Activated naive CD4-positive, alpha-beta T cell treated with anti-CD3 and anti-CD28 coated beads, Interleukin-2, amount 10 ng/mL, durations not matched to agents 7 days and 5 days (primary cell): ENCODE results near the gene TM7SF2.
A peak's percentile ranks its signal among the peaks of the same experiment; 100 is the strongest.

ENCODE experiments used
- CTCF ChIA-PET: fragments of 350-600 bp; sonication (Branson Sonifier 250); formaldehyde crosslinking; loops from one replicate; lab custom pipeline; 2021; ENCODE audit warnings: antibody characterized with exemption; lab: Charles Lee
- DNase-seq: peaks from one replicate; pipeline ENCODE4 v3.0.0-alpha.2; 2020
- H3K27ac Mint-ChIP-seq: one replicate; pipeline ENCODE4 v1.8.0; 2021; ENCODE audit warnings: mild to moderate bottlenecking, moderate library complexity, mixed read lengths
- H3K27me3 Mint-ChIP-seq: one replicate; pipeline ENCODE4 v1.8.0; 2021; ENCODE audit warnings: mild to moderate bottlenecking, mixed read lengths
- H3K36me3 Mint-ChIP-seq: one replicate; pipeline ENCODE4 v1.8.0; 2021; ENCODE audit warnings: mixed read lengths
- H3K4me1 Mint-ChIP-seq: one replicate; pipeline ENCODE4 v1.8.0; 2021; ENCODE audit warnings: mixed read lengths
- H3K4me3 Mint-ChIP-seq: one replicate; pipeline ENCODE4 v1.8.0; 2021; ENCODE audit warnings: mild to moderate bottlenecking, moderate library complexity, mixed read lengths
- H3K9me3 Mint-ChIP-seq: one replicate; pipeline ENCODE4 v1.8.0; 2021; ENCODE audit warnings: mixed read lengths

TM7SF2 gene

DNA sequence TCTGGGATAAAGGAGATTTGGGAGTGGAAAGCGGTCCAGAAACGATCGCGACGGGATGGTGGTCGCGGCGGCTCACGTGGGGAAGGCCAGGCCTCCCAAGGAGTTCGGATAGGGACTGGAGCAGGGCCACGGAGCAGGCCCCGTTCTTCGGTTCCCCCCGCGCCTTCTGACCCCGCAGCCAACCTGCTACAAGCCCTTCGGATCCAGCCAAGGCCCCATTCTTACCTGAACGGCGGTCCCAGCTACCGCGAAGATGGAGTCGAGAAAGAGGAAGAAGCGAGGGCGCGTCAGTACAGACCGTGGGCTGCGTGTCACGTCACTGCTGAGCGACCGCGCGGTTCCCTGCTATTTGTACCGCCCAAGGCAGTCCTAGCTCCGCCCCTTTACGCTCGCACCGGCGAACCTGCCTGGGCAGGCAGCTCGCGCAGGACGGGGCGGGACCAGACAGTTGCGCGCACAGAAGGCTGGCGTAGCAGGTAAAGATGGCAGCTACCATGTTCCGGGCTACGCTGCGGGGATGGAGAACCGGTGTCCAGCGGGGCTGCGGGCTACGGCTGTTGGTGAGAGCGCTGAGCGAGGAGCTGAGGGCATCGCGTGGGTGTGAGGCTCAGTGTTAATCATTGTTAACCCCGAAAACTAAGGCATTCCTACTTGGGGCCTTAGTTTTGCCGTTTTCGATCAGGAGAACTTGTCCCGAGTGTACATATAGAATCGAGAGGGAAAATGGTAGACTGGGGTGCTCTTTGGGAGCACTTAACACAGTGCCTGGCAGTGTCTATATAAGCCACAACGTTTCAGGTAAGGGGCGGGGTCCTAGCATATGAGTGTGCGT, 10.4 kb downstream of the TM7SF2 start, which contains the start of the genes FAU and MRPL49:
Gene FAU, minus strand, starts transcription at position 270 of the 832 bp plus-strand sequence. CDS start 321 bp downstream, outside the sequence.
Gene MRPL49, plus strand, starts transcription at position 457 of the 832 bp plus-strand sequence. Its CDS starts 26 bp downstream, at position 483.
- no peaks in the 10 kb centered on the region for H3K27me3 Mint-ChIP-seq
- peaks cover 60% of the 10 kb centered on the region for H3K36me3 Mint-ChIP-seq
- no peaks in the 10 kb centered on the region for H3K9me3 Mint-ChIP-seq
- CTCF ChIA-PET = interaction anchor here (0.7 to 4.3 kb wide), 5 partner anchors 10 to 109 kb away, joined by 3 to 33 read pairs (median 6); partner anchors contain the start of genes CAPN1, SYVN1 and TM7SF2
- H3K27ac Mint-ChIP-seq = peak within 1 kb of the TSS; percentile 100
- H3K4me1 Mint-ChIP-seq = peaks cover 51% of the 10 kb centered on the region
- DNase-seq = peak; percentile 100
- peak within 1 kb of the TSS; percentile 97 for H3K4me3 Mint-ChIP-seq

DNA sequence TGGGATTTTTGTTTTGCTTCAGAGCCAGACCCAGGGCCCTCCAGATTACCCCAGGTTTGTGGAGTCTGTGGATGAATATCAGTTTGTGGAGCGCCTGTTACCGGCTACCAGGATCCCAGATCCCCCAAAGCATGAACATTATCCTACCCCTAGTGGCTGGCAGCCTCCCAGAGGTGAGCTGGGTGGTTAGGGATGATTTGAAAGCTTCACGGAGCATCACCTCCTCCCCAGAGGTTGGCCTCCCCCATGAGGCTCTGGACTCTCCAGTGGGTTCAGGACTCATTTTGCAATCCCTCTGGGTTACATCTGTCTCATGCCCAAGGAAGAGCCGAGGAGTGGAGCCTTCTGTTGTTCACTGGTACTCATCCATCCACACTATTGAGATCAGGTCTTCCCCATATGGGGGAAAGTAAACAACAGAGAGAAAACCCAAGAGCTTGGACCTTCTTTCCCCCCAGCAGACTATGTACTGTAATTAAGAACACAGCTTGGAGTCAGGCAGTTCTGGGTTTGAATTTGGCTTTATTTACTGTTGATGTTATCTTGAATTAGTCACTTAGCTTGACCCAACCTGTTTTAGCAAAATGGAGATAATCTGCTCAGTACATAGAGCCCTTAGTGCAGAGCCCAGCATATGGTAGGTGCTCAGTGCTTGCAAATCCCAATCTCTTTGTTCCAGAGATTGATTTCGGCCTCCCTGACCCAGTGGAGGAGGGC, 13.0 kb downstream of the TM7SF2 start:
- H3K27me3 Mint-ChIP-seq = no peaks in the 10 kb centered on the region
- DNase-seq = no peak
- CTCF ChIA-PET = interaction anchor here (1.1 kb wide), 1 partner anchor 13 kb away, joined by 3 read pairs; no protein-coding TSS in a partner anchor
- peaks cover 54% of the 10 kb centered on the region for H3K36me3 Mint-ChIP-seq
- H3K4me1 Mint-ChIP-seq = peaks cover 39% of the 10 kb centered on the region
- H3K4me3 Mint-ChIP-seq = no peak overlapping the region
- H3K27ac Mint-ChIP-seq = peak overlapping the region; percentile 14
- no peaks in the 10 kb centered on the region for H3K9me3 Mint-ChIP-seq

DNA sequence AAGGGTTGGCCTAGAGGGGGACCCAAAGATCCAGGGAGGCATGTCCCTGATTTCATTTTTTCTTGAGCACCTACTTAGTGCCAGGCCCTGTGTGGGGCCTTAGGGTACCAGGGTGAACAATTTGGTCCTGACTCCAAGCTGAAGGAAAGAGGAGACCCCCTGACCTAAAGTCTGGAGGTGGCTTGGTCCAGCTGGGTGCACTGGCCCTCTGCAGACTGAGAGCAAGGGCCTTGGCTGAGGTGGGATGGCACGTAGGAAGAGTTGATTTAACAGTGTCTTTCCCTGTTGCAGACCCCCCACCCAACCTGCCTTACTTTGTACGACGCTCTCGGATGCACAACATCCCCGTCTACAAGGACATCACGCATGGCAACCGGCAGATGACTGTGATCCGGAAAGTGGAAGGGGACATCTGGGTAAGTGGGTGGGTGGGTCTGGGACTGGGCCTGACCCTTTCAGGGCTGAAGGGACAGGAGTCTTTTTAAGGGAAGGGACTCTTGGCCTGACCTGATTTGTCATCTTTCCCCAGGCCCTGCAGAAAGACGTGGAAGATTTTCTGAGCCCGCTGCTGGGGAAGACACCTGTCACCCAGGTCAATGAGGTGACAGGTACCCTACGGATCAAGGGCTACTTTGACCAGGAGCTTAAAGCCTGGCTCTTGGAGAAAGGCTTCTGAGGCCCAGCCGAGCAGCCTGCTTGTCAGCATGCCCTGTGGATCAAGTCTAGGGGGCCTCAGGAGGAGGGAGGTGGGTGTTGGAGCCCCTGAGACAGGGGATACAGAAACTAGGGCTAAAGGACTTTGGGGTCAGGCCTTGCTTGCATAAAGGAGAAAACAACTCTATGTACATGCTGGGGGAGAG, 13.8 kb downstream of the TM7SF2 start:
- H3K4me1 Mint-ChIP-seq = peaks cover 32% of the 10 kb centered on the region
- H3K9me3 Mint-ChIP-seq = no peaks in the 10 kb centered on the region
- H3K27ac Mint-ChIP-seq = no peak overlapping the region
- no peaks in the 10 kb centered on the region for H3K27me3 Mint-ChIP-seq
- H3K4me3 Mint-ChIP-seq = no peak overlapping the region
- peaks cover 52% of the 10 kb centered on the region for H3K36me3 Mint-ChIP-seq
- no peak for DNase-seq
- CTCF ChIA-PET = interaction anchor here (0.9 to 1.1 kb wide), 2 partner anchors 12 to 15 kb away, joined by 3 read pairs; no protein-coding TSS in a partner anchor

DNA sequence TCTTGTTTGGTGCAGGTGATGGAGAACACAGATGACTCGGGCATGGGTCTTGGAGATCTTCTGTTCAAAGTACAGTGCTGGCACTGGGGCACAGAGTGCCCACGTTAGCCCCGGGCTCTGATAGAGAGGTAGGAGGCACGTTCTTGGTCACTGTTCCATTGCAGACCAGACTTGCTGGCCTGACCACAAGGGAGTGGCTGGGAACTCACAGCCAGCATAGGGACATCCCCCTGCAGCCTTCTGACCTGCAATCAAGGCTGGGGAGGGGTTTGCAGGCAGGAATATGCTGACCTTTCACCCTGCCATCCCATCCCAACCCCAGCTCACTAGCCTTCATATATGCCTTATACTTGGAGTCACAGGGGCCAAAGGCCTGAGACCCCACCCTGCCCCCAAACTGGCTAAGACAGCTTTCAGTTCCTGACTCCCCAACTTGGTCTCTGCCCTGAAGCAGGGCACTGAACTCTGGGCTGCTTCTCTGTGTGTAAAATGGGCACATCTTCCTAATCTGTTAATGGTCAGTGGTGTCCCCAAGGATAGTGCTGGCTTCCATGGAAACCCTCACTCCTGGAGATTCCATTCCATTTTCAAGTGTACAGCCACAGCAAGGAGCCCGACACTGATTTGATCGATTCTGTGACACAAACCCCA, 15.1 kb downstream of the TM7SF2 start:
- Mint-ChIP-seq H3K9me3 (no peaks in the 10 kb centered on the region), H3K4me3 (no peak overlapping the region), H3K27me3 (no peaks in the 10 kb centered on the region), H3K36me3 (peaks cover 47% of the 10 kb centered on the region), H3K27ac (peak overlapping the region; percentile 71), H3K4me1 (peaks cover 26% of the 10 kb centered on the region)
- CTCF ChIA-PET = interaction anchor here (0.9 kb wide), 1 partner anchor 16 kb away, joined by 3 read pairs; no protein-coding TSS in a partner anchor
- DNase-seq = no peak

DNA sequence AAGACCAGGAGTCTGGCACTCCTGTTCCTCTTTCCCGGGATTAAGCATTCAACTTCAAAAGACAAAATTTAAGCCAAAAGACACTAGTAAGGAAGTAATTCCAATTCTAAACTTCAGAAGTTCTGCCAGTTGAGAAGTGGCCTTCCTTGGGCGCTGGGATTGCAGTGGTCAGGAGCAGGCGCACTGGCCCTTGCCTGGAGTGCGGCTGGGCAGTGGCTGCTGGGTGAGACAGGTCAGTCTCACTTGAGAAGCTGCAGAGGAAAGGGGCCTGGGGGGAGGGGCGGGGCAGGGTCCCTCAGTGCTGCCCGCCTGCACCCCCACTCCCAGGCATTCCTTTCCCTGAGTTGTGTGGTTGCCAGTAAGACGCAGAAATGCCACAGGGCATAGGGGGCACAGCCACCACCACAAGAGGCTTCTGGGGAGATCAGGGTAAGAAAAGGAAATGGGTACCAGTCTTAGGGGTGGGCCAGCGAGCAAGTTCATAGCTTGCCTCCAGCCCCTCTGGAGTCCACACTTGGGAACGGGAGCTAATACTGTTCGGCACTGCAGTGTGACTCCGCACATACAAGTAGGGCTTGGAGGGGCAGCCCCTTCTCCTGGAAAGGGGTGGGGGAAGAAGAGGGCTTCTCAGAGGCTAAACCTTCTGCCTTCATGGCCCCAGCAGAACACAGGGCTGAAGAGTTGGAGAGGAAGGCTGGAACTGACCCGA, 16.0 kb downstream of the TM7SF2 start:
- Mint-ChIP-seq H3K36me3 (peaks cover 44% of the 10 kb centered on the region), H3K4me1 (peaks cover 27% of the 10 kb centered on the region), H3K27me3 (no peaks in the 10 kb centered on the region), H3K4me3 (no peak overlapping the region), H3K9me3 (no peaks in the 10 kb centered on the region), H3K27ac (no peak overlapping the region)
- CTCF ChIA-PET = interaction anchor here (0.9 kb wide), 1 partner anchor 53 kb away, joined by 4 read pairs; no protein-coding TSS in a partner anchor
- DNase-seq = no peak

DNA sequence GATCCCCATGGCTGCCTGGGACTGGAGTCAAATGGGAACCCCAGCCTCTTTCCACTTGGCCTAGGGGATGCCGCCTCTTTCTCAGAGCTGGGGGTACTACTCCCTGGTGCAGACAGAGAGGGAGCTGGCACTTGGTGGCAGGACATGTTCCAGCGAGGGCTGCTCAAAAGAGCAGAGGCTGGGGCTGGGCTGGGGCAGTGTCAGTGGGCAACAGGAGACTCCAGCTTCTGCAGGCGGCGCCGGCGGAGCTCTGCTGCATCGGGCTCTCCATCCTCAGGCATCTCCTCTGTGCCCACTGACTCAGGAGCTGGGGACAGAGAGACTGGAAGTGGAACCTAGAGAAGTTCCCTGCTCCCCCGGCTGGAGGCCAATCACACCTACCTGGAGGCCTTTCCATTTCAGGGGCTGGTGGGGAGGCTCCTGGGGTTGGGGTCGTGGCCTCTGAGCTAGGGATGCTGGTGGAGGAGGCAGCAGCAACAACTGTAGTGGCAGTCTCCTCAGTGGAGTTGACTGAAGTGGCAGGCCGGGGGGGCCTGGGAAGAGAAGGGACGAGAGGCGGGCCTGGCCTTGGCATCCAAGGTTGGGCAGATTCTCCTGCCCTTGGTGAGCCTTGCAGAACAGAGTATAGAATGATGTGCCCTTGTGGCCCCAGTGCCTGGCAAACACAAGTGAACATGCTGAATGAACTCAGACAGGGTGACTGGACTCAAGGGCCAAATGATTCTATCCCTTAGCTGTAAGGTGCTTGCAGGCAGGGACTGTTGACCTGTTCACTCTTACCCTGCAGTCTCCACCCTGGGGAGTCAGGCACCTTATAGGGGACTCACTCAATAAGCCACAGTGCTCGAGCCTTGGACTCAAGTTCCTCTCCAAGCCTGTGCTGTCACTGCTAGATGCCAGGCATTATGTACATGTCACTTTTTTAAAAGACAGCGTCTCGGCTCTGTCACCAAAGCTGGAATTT, 16.8 kb downstream of the TM7SF2 start:
- H3K9me3 Mint-ChIP-seq = no peaks in the 10 kb centered on the region

DNA sequence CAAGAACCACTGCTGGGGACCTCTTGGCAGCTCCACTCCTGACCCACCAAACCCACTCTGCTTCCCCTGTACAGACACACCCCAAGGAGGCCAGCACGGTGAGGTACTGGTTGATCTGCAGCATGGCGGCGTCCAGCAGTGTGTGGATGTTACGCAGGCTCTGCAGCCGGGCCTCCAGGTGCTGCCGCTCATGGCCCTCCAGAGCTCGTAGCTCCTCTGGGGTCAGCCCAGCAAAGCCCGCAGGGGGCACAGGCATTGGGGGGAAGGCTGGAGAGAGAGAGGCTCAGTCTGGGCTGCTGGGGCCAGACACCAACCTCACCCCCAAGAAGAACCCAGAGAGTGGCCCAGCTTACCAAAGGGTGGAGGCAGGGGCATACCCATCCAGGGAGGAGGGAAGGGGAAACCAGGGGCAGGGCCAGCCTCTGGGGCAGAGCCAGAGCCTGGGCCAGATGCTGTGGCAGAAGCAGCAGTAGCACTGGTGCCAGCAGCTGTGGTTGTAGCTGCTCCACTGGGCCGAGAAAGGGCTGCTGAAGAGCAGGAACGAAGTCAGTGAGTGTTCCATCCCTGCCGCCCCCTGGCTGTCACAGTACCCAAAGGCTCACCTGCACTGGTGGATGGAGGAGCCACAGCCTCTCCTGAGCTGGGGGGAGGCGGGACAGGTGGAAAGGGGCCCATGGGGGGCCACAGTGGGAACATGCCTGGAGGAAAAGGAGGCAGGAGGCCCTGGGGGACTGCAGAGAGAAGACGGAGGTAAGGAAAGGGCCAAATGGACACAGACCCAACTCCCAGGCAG, 18.2 kb downstream of the TM7SF2 start:
- no peak overlapping the region for H3K27ac Mint-ChIP-seq
- H3K9me3 Mint-ChIP-seq = no peaks in the 10 kb centered on the region
- H3K27me3 Mint-ChIP-seq = no peaks in the 10 kb centered on the region
- H3K36me3 Mint-ChIP-seq = peaks cover 45% of the 10 kb centered on the region
- H3K4me3 Mint-ChIP-seq = no peak overlapping the region
- DNase-seq = no peak
- CTCF ChIA-PET = no interaction called here
- peaks cover 22% of the 10 kb centered on the region for H3K4me1 Mint-ChIP-seq

More for the DNA sequence above, 16.8 kb downstream of the TM7SF2 start:
- no peak overlapping the region for H3K4me3 Mint-ChIP-seq
- H3K36me3 Mint-ChIP-seq = peaks cover 50% of the 10 kb centered on the region
- peaks cover 29% of the 10 kb centered on the region for H3K4me1 Mint-ChIP-seq
- no peaks in the 10 kb centered on the region for H3K27me3 Mint-ChIP-seq
- H3K27ac Mint-ChIP-seq = peak overlapping the region; percentile 37
- CTCF ChIA-PET = interaction anchor here (0.9 kb wide), 1 partner anchor 53 kb away, joined by 4 read pairs; no protein-coding TSS in a partner anchor
- DNase-seq = no peak

DNA sequence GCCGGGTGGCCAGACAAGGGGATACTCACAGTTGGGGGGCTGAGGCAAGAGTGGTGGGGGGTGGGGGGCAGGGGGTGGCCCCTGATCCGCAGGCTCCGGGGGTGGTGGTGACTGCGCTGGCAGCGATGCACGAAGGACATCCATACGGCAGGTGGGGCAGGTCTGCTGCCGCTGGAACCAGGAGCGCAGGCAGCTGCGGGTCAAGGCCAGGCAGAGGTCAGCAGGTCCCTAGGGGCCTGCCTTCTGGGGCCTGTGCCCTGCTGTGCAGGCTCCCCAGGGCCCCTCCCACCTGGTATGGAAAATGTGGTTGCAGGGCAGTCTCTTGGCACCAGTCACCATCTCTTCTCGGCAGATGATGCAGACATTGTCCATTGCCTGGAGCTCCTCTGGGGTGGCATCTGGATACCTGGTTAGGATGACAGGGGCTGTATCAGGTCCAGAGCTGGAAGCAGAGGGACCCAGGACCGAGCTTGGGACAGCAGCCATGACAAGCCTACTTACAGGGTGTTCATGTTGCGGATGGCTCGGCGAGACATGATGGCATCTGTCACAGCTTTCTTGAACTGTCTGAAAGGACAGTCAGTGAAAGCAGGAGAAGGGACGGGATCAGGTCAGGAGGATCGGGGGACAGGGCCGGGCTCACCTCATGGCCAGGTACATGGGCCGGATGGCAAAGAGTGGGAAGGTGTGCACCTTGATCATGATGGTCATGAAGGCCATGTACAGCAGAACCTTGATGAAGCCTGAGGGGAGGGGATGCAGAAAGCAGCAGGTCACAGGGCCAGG, 19.2 kb downstream of the TM7SF2 start:
- peaks cover 37% of the 10 kb centered on the region for H3K36me3 Mint-ChIP-seq
- H3K27ac Mint-ChIP-seq = no peak overlapping the region
- H3K27me3 Mint-ChIP-seq = no peaks in the 10 kb centered on the region
- DNase-seq = no peak
- H3K4me1 Mint-ChIP-seq = peaks cover 28% of the 10 kb centered on the region
- H3K9me3 Mint-ChIP-seq = no peaks in the 10 kb centered on the region
- peak overlapping the region; percentile 15 for H3K4me3 Mint-ChIP-seq
- CTCF ChIA-PET = interaction anchor here (0.7 kb wide), 1 partner anchor 379 kb away, joined by 3 read pairs; no protein-coding TSS in a partner anchor

DNA sequence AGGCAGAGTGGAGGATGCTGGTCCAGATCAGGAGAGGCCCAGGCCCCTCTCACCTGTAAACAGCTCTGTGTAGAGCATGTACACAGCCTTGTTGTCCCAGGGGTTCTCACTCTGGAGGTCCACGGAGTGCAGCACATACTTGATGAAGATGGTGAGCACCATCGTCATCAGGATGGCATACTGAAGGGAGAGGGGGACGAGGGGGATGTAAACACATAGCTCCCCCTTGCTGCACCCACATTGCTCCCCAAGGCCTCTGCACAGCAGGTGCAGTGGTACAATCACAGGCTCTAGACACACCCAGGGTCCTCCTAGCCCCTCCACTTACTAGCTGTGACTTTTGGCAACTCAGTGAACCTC, 19.7 kb downstream of the TM7SF2 start:
- H3K27ac Mint-ChIP-seq = no peak overlapping the region
- CTCF ChIA-PET = interaction anchor here (0.7 kb wide), 1 partner anchor 378 kb away, joined by 3 read pairs; no protein-coding TSS in a partner anchor

DNA sequence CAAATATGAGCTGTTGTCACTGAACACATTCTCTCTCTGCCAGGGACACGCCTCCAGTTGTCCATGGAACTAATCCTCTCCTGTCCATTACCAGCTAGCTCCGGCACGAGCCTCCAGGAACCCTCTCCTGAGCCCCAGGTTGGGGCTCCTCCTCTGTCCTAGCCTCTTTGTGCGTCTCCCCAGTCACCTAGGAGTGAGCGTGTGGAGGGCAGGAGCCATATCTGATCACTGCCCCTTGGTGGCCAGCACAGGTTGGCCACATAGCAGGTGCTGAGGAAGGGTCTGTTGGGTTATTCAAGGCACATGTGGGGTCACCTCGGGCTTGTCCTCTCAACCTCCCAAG, 20.2 kb downstream of the TM7SF2 start:
- no peaks in the 10 kb centered on the region for H3K9me3 Mint-ChIP-seq
- H3K4me1 Mint-ChIP-seq = peaks cover 37% of the 10 kb centered on the region
- CTCF ChIA-PET = interaction anchor here (0.7 kb wide), 1 partner anchor 378 kb away, joined by 3 read pairs; no protein-coding TSS in a partner anchor
- no peak for DNase-seq
- no peaks in the 10 kb centered on the region for H3K27me3 Mint-ChIP-seq
- peaks cover 31% of the 10 kb centered on the region for H3K36me3 Mint-ChIP-seq
- no peak overlapping the region for H3K27ac Mint-ChIP-seq
- peak overlapping the region; percentile 10 for H3K4me3 Mint-ChIP-seq

More for the DNA sequence above, 19.7 kb downstream of the TM7SF2 start:
- no peaks in the 10 kb centered on the region for H3K27me3 Mint-ChIP-seq
- H3K4me1 Mint-ChIP-seq = peaks cover 34% of the 10 kb centered on the region
- no peaks in the 10 kb centered on the region for H3K9me3 Mint-ChIP-seq
- H3K36me3 Mint-ChIP-seq = peaks cover 35% of the 10 kb centered on the region
- DNase-seq = no peak
- H3K4me3 Mint-ChIP-seq = peak overlapping the region; percentile 15
